ENCODE data around the gene SLC16A11.

- TF ChIP-seq CTCF (conservative IDR thresholded peaks at IDR 0.05 in 1 of 2, IDR thresholded peaks at IDR 0.05 in 1 of 2; ENCODE audit: low read depth in 1 of 2, low read length in 2 of 2) (no peak), EZH2 (IDR thresholded peaks at IDR 0.05; ENCODE audit: low read length, missing control alignments) (no peak)
Measured at GRCh38 chr17:7081341-7082062, 37.6 kb upstream of the SLC16A11 start.

Data from fibroblast of lung (primary cell).